Measurements from ENCODE around the gene AHCYL2.

Gene AHCYL2

DNA sequence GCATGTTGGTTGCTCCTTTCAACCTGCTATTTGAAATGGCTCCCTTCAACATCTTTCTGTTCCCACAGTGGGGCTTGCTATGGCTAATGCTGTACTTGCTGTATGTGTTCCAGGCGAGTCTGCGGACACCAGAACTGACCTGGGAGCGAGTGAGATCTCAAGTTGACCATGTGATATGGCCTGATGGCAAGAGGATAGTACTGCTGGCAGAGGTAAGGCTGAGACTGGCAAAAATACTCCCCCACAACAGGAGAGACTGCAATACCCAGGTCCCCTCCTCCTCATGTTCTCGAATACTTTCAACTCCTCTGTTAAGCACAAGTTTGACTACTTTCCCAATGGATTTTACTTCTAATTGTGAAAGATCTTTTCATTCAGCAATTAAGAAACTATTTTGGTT lies 197.9 kb downstream of the AHCYL2 start:
- no peak overlapping the region for H3K4me3 ChIP-seq (ENCODE audit: low read depth, low read length)
- DNase-seq (ENCODE audit: low read depth) = no peak
- no peak for TF ChIP-seq CTCF (IDR thresholded peaks at IDR 0.05; ENCODE audit: insufficient read depth, low read depth, low read length, missing control alignments)

GRCh38 chr7:129423700-129424410 lies 199.0 kb downstream of the AHCYL2 start:
- H3K4me3 ChIP-seq (ENCODE audit: low read depth, low read length) = no peak overlapping the region
- DNase-seq (ENCODE audit: low read depth) = no peak
- no peak for TF ChIP-seq CTCF (IDR thresholded peaks at IDR 0.05; ENCODE audit: insufficient read depth, low read depth, low read length, missing control alignments)

- no peak overlapping the region for H3K4me3 ChIP-seq (ENCODE audit: low read depth, low read length)
- no peak for DNase-seq (ENCODE audit: low read depth)
- no peak for TF ChIP-seq CTCF (IDR thresholded peaks at IDR 0.05; ENCODE audit: insufficient read depth, low read depth, low read length, missing control alignments)
Observed at GRCh38 chr7:129426482-129426881, 201.7 kb downstream of the AHCYL2 start.

DNA sequence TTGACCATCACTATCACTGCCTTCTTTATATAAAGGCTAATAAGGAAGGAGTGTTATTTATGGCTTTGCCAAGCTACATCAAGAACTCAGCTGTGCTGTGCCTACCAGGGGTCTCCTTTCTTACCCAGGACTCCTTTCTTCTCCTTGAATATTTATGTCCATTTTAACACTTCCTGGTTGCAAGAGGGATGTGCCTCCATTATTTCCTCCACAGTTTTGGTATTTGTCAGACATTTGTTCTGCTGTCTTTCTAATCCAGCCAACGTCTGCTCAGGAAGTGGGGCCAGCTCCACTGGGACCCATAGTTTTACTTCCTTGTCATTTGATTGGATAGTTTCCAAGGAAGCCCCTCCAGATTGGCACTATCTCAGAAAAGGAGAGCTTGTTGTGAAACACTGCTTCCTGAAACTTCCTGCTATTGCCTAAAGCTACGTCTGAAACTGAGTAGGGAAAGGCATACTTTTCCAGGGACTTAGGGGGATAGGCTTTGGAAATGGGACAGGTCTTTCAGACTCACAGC lies 202.8 kb downstream of the AHCYL2 start:
- no peak overlapping the region for H3K4me3 ChIP-seq (ENCODE audit: low read depth, low read length)
- no peak for TF ChIP-seq CTCF (IDR thresholded peaks at IDR 0.05; ENCODE audit: insufficient read depth, low read depth, low read length, missing control alignments)
- DNase-seq (ENCODE audit: low read depth) = no peak

- no peak for DNase-seq (ENCODE audit: low read depth)
- TF ChIP-seq CTCF (IDR thresholded peaks at IDR 0.05; ENCODE audit: insufficient read depth, low read depth, low read length, missing control alignments) = no peak
- no peak overlapping the region for H3K4me3 ChIP-seq (ENCODE audit: low read depth, low read length)
Observed at GRCh38 chr7:129431911-129432643, 207.2 kb downstream of the AHCYL2 start.

- TF ChIP-seq CTCF (IDR thresholded peaks at IDR 0.05; ENCODE audit: insufficient read depth, low read depth, low read length, missing control alignments) = no peak
- peak; percentile 90 for DNase-seq (ENCODE audit: low read depth)
- peak within 1 kb of the TSS; percentile 72 for H3K4me3 ChIP-seq (ENCODE audit: low read depth, low read length)
Observed at GRCh38 chr7:129433847-129434674, 209.2 kb downstream of the AHCYL2 start, which contains the start of gene STRIP2. STRIP2 (plus strand) TSS chr7:129434432; CDS start chr7:129434473, 41 bp downstream.

Data from GM12865 (cell line).